Measurements from ENCODE around the gene DPAGT1.

DPAGT1 gene

GRCh38 chr11:119113716-119114115 lies 12.1 kb upstream of the DPAGT1 start:
- no peak for TF ChIP-seq ZNF404 (tag by site-specific recombination; IDR thresholded peaks at IDR 0.05)
- no peak for TF ChIP-seq ELK4 (IDR thresholded peaks at IDR 0.05; ENCODE audit: borderline replicate concordance, low read depth, low read length)
- TF ChIP-seq ZNF654 (tag by site-specific recombination; IDR thresholded peaks at IDR 0.05; ENCODE audit: low read depth), result no peak
- TF ChIP-seq HOXC10 (CRISPR knock-in tag; IDR thresholded peaks at IDR 0.05), result no peak
- ChIA-PET POLR2A (no interaction called here), CTCF (interaction anchor here (0.7 kb wide), 2 partner anchors 39 to 83 kb away, joined by 3 to 4 read pairs; no protein-coding TSS in a partner anchor)
- Histone ChIP-seq H3K4me3 (ENCODE audit: low read depth, low read length) (no peak overlapping the region), H3K27ac (ENCODE audit: extremely low read depth, low read depth, low read length) (no peak overlapping the region), H3K36me3 (ENCODE audit: control insufficient read depth in 2 of 2, insufficient read depth in 1 of 2, low read length in 2 of 2) (peaks cover 0 to 78% of the 10 kb centered on the region in 2 experiments; a peak in 1 of 3 replicates), H3K9me3 (ENCODE audit: control insufficient read depth, insufficient read depth, low read depth, low read length) (no peaks in the 10 kb centered on the region), H3K4me1 (ENCODE audit: control insufficient read depth, insufficient read depth, low read length) (no peaks in the 10 kb centered on the region)

- Histone ChIP-seq H3K36me3 (ENCODE audit: control insufficient read depth in 2 of 2, insufficient read depth in 1 of 2, low read length in 2 of 2) (peaks cover 0 to 74% of the 10 kb centered on the region in 2 experiments; a peak in 1 of 3 replicates), H3K4me1 (ENCODE audit: control insufficient read depth, insufficient read depth, low read length) (no peaks in the 10 kb centered on the region), H3K9me3 (ENCODE audit: control insufficient read depth, insufficient read depth, low read depth, low read length) (no peaks in the 10 kb centered on the region), H3K4me3 (ENCODE audit: low read depth, low read length) (no peak overlapping the region), H3K27ac (ENCODE audit: extremely low read depth, low read depth, low read length) (no peak overlapping the region)
- ChIA-PET CTCF (no interaction called here), POLR2A (interaction anchor here (0.9 to 1.7 kb wide), 3 partner anchors 9 to 18 kb away, joined by 3 to 12 read pairs (median 4); partner anchors contain the start of genes DPAGT1 and HINFP)
- TF ChIP-seq PRDM1 (tag by site-specific recombination; IDR thresholded peaks at IDR 0.05), result 0 out of 2 replicates have a peak, but pooled peaks have one; percentile 32
- TF ChIP-seq BCL6B (tag by site-specific recombination; IDR thresholded peaks at IDR 0.05), result no peak
These were observed 10.8 kb upstream of the DPAGT1 start for GRCh38 chr11:119112314-119113020.

- H3K4me3 ChIP-seq (ENCODE audit: low read depth, low read length), result no peak overlapping the region
These were observed 9.8 kb upstream of the DPAGT1 start for GRCh38 chr11:119111361-119111925.

More at GRCh38 chr11:119111361-119111925, 9.8 kb upstream of the DPAGT1 start:
- POLR2A ChIA-PET, result interaction anchor here (0.9 to 5.5 kb wide), 4 partner anchors 9 to 17 kb away, joined by 3 to 51 read pairs (median 8); partner anchors contain the start of genes DPAGT1 and HINFP
- no peaks in the 10 kb centered on the region for H3K4me1 ChIP-seq (ENCODE audit: control insufficient read depth, insufficient read depth, low read length)
- H3K9me3 ChIP-seq (ENCODE audit: control insufficient read depth, insufficient read depth, low read depth, low read length), result no peaks in the 10 kb centered on the region
- H3K27ac ChIP-seq (ENCODE audit: extremely low read depth, low read depth, low read length), result no peak overlapping the region
- TF ChIP-seq TCF7L2 (IDR thresholded peaks at IDR 0.05; ENCODE audit: borderline replicate concordance, low read depth, low read length) (no peak), ZNF280C (tag by site-specific recombination; IDR thresholded peaks at IDR 0.05) (no peak), MYNN (tag by site-specific recombination; IDR thresholded peaks at IDR 0.05; ENCODE audit: borderline replicate concordance) (no peak), ZNF513 (tag by site-specific recombination; IDR thresholded peaks at IDR 0.05) (no peak), ZNF404 (tag by site-specific recombination; IDR thresholded peaks at IDR 0.05) (no peak), ZNF354C (tag by site-specific recombination; IDR thresholded peaks at IDR 0.05; ENCODE audit: borderline replicate concordance, low read depth) (no peak), ZNF19 (tag by site-specific recombination; IDR thresholded peaks at IDR 0.05; ENCODE audit: low read depth) (no peak), ZNF398 (tag by site-specific recombination; IDR thresholded peaks at IDR 0.05) (no peak), ZNF266 (tag by site-specific recombination; IDR thresholded peaks at IDR 0.05; ENCODE audit: low read depth) (no peak), ZNF133 (tag by site-specific recombination; IDR thresholded peaks at IDR 0.05) (no peak), ZNF544 (tag by site-specific recombination; IDR thresholded peaks at IDR 0.05) (no peak)
- peaks cover 0 to 64% of the 10 kb centered on the region in 2 experiments; a peak in 1 of 3 replicates for H3K36me3 ChIP-seq (ENCODE audit: control insufficient read depth in 2 of 2, insufficient read depth in 1 of 2, low read length in 2 of 2)
- CTCF ChIA-PET, result interaction anchor here (0.5 kb wide), 1 partner anchor 24 kb away, joined by 3 read pairs; no protein-coding TSS in a partner anchor
